ENCODE measurements around the gene GGTLC1.
"Not testable (repeated sequence)": the region's sequence is repeated elsewhere in the genome, so short reads cannot be mapped to it uniquely, and the experiment has no call there.

The GGTLC1 gene

DNA sequence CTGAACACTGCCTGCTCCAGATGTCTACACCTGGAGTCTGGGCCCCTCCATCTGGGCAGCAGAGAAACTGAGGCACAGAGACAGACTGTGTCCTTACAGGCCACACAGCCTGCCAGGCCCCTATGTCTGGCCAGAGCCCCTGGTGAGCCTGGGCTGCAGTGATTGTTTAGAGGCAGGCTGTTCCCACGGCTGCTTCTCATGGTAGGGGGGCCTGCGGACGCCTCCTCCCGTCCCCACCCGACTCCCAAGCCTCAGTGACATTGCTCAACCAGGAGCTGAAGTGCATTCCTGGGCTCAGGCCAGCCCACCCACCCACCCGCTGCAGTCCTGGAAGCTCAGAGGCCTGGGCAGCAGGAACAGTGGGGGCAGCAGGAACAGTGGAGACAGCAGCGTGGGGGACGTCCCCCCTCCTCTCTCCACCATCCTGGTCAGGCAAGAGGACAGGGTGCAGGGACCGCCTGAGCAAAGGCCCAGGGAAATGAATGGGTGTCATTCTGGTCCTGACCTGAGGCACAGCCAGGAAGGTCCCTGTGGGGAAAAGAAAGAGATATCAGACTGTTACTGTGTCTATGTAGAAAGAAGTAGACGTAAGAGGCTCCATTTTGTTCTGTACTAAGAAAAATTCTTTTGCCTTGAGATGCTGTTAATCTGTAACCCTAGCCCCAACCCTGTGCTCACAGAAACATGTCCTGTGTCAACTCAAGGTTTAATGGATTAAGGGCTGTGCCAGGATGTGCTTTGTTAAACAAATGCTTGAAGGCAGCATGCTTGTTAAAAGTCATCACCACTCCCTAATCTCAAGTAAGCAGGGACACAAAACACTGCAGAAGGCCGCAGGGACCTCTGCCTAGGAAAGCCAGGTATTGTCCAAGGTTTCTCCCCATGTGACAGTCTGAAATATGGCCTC, 6.2 kb downstream of the GGTLC1 start:
- not testable (repeated sequence) for H3F3A ChIP-seq (ENCODE audit: control insufficient read depth, insufficient read depth); H4K20me1 ChIP-seq (ENCODE audit: control insufficient read depth, insufficient read depth, low read depth, low read length); H3K4me2 ChIP-seq (ENCODE audit: low read length); H3K27ac ChIP-seq (ENCODE audit: low read depth, low read length); H3K9me2 ChIP-seq (replicated peaks; ENCODE audit: control insufficient read depth, low read length); H3K9me3 ChIP-seq (ENCODE audit: control insufficient read depth, insufficient read depth, low read length); H3K4me3 ChIP-seq (ENCODE audit: low read length); H3K79me2 ChIP-seq (ENCODE audit: control insufficient read depth, low read length); H3K36me3 ChIP-seq (ENCODE audit: control insufficient read depth, low read length); H3K4me1 ChIP-seq (ENCODE audit: control insufficient read depth, low read length); H3K27me3 ChIP-seq (ENCODE audit: control insufficient read depth, low read length)

DNA sequence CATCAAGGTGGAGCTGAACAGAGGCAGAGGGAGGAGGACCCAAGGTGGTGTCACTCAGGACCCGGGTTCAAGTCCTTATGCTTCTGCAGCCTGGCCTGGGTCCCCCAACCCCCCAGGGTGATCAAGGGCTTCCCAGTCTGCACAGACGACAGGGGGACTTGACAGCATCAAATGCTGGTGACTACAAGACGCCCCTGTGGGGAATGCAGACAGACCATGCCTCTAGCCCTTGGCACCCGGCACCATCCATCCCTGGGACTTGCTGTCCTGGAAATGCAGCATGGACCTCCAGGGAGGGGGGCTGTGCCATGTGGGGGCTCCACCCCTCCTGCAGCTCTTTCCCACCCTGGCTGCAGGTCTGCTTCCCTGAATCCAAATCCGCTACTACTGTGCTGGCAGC, 7.1 kb downstream of the GGTLC1 start:
- not testable (repeated sequence) for H3K4me1 ChIP-seq (ENCODE audit: control insufficient read depth, low read length); H3K4me3 ChIP-seq (ENCODE audit: low read length); H3F3A ChIP-seq (ENCODE audit: control insufficient read depth, insufficient read depth); H3K4me2 ChIP-seq (ENCODE audit: low read length); H3K9me2 ChIP-seq (replicated peaks; ENCODE audit: control insufficient read depth, low read length); H3K9me3 ChIP-seq (ENCODE audit: control insufficient read depth, insufficient read depth, low read length); H3K36me3 ChIP-seq (ENCODE audit: control insufficient read depth, low read length); H3K27me3 ChIP-seq (ENCODE audit: control insufficient read depth, low read length); H3K27ac ChIP-seq (ENCODE audit: low read depth, low read length); H3K79me2 ChIP-seq (ENCODE audit: control insufficient read depth, low read length); H4K20me1 ChIP-seq (ENCODE audit: control insufficient read depth, insufficient read depth, low read depth, low read length)

DNA sequence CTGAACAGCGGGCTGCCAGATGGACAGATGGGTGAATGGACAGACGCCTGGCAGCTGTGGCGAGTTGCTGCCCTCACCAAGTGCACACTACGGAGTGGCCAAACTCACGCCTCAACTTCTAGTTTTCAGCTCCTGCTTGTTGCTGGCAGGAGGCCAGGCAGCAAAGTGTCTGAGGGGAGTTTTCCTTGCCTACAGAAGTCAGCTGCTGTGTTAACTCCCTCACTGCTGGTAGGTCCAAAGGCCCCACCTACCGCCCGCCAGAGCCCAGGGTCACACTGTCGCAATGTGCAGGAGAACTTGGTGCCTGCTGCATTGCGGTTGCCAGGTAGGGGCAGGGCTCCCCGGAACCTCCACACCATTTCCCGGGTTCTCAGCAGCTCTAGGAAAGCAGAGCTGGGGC, 7.6 kb downstream of the GGTLC1 start:
- not testable (repeated sequence) for H3K9me3 ChIP-seq (ENCODE audit: control insufficient read depth, insufficient read depth, low read length); H3K4me2 ChIP-seq (ENCODE audit: low read length); H3K27me3 ChIP-seq (ENCODE audit: control insufficient read depth, low read length); H3F3A ChIP-seq (ENCODE audit: control insufficient read depth, insufficient read depth); H3K4me1 ChIP-seq (ENCODE audit: control insufficient read depth, low read length); H3K4me3 ChIP-seq (ENCODE audit: low read length); H3K27ac ChIP-seq (ENCODE audit: low read depth, low read length); H3K9me2 ChIP-seq (replicated peaks; ENCODE audit: control insufficient read depth, low read length); H3K36me3 ChIP-seq (ENCODE audit: control insufficient read depth, low read length); H4K20me1 ChIP-seq (ENCODE audit: control insufficient read depth, insufficient read depth, low read depth, low read length); H3K79me2 ChIP-seq (ENCODE audit: control insufficient read depth, low read length)

DNA sequence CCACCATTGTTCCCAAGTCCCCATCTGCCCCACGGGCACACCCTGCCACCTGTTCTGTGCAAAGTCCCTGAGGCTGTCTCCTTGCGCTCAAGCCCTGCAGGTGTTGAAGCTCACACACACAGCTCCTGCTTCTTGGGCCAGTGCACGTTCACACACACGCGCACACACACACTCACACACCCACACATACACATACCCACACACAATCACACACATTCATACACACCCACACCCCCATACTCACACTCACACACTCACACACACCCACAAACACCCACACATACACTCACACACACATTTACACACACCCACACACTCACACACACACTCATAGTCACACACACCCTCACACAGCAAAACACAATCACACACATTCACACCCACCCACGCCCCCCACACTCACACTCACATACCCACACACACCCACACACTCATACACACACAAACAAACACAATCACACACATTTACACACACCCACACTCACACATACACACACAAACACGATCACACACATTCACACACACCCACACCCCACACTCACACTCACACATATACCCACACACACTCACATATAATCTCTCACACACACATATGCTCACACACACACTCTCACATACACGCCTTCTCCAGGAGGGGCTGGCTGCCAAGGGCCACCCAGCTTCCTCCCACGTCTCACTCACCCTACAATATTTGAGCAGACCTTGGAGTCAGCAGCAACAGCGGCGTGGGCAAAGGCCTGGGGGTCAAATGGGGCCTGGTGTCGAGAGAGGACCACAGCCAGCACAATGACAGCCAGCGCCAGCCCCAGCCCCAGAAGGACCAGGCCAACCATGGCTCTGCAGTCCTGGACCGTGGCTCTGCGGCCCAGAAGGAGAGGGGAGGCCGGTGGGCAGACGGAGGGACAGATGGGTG, 8.4 kb downstream of the GGTLC1 start:
- not testable (repeated sequence) for H3K9me2 ChIP-seq (replicated peaks; ENCODE audit: control insufficient read depth, low read length); H3F3A ChIP-seq (ENCODE audit: control insufficient read depth, insufficient read depth); H3K4me3 ChIP-seq (ENCODE audit: low read length); H3K79me2 ChIP-seq (ENCODE audit: control insufficient read depth, low read length); H4K20me1 ChIP-seq (ENCODE audit: control insufficient read depth, insufficient read depth, low read depth, low read length); H3K27ac ChIP-seq (ENCODE audit: low read depth, low read length); H3K4me2 ChIP-seq (ENCODE audit: low read length); H3K27me3 ChIP-seq (ENCODE audit: control insufficient read depth, low read length); H3K36me3 ChIP-seq (ENCODE audit: control insufficient read depth, low read length); H3K4me1 ChIP-seq (ENCODE audit: control insufficient read depth, low read length); H3K9me3 ChIP-seq (ENCODE audit: control insufficient read depth, insufficient read depth, low read length)

DNA sequence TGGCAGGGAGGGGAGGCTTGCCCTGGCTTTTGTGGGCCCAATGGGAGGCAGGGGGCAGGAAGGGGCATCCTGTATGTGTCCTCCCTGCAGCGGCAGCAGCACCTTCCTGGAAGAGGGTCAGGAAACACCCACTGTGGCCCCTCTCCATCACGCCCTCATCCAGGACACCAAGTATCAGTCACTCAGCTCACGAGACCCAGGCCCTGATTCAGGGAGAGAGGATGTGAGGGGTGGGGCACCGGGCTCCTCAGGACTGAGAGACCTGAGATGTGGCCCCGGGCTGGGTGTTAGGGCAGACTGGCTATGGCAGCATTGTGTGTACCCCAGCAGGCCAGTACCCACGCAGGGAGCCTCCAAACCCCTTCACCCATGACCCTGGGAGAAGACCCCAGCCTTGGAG, 9.2 kb downstream of the GGTLC1 start:
- H3K79me2 ChIP-seq (ENCODE audit: control insufficient read depth, low read length); H3K36me3 ChIP-seq (ENCODE audit: control insufficient read depth, low read length); H3F3A ChIP-seq (ENCODE audit: control insufficient read depth, insufficient read depth); H4K20me1 ChIP-seq (ENCODE audit: control insufficient read depth, insufficient read depth, low read depth, low read length); H3K9me2 ChIP-seq (replicated peaks; ENCODE audit: control insufficient read depth, low read length); H3K27ac ChIP-seq (ENCODE audit: low read depth, low read length); H3K4me1 ChIP-seq (ENCODE audit: control insufficient read depth, low read length); H3K4me3 ChIP-seq (ENCODE audit: low read length); H3K27me3 ChIP-seq (ENCODE audit: control insufficient read depth, low read length); H3K9me3 ChIP-seq (ENCODE audit: control insufficient read depth, insufficient read depth, low read length); H3K4me2 ChIP-seq (ENCODE audit: low read length): not testable (repeated sequence)

DNA sequence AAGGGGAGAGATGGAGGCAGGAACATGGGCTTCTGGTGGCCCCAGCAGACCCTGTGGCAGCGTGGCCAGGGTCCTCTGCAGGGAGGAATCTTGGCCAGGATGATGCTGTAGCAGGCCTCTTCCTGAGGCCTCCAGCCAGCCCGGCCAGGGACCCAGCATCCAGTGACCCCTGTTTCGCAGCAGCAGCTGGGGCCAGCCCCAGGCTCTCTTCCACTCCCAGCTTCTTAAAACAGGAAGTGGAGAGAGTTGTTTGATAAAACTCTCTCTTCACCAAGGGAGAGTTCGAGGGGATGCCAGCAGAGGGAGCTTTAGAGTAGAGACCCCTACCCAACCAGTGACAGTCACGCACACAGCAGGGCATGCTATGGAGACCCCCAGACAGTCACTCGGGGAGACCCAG, 10.1 kb downstream of the GGTLC1 start:
- not testable (repeated sequence) for H3K36me3 ChIP-seq (ENCODE audit: control insufficient read depth, low read length); H4K20me1 ChIP-seq (ENCODE audit: control insufficient read depth, insufficient read depth, low read depth, low read length); H3K9me3 ChIP-seq (ENCODE audit: control insufficient read depth, insufficient read depth, low read length); H3K4me3 ChIP-seq (ENCODE audit: low read length); H3K4me2 ChIP-seq (ENCODE audit: low read length); H3F3A ChIP-seq (ENCODE audit: control insufficient read depth, insufficient read depth); H3K4me1 ChIP-seq (ENCODE audit: control insufficient read depth, low read length); H3K27me3 ChIP-seq (ENCODE audit: control insufficient read depth, low read length); H3K79me2 ChIP-seq (ENCODE audit: control insufficient read depth, low read length); H3K27ac ChIP-seq (ENCODE audit: low read depth, low read length); H3K9me2 ChIP-seq (replicated peaks; ENCODE audit: control insufficient read depth, low read length)

All from DOHH2 (cell line).